Activated naive CD4-positive, alpha-beta T cell treated with anti-CD3 and anti-CD28 coated beads for 36 hours (primary cell): ENCODE measurements around the gene LAMA2. TPM values are rescaled to one million over a fixed set of nuclear protein-coding genes. Genes with fewer than 3 reads are reported as not detected.

Experiments used
- CTCF ChIA-PET: fragments of 350-600 bp; sonication (Branson Sonifier 250); formaldehyde crosslinking; loops from one replicate; lab custom pipeline; 2021; ENCODE audit warnings: antibody characterized with exemption; lab: Charles Lee
- DNase-seq: peaks from one replicate; pipeline ENCODE4 v3.0.0-alpha.2; 2020
- H3K27ac Mint-ChIP-seq: one replicate; pipeline ENCODE4 v1.8.0; 2021; ENCODE audit warnings: mild to moderate bottlenecking, mixed read lengths
- H3K27me3 Mint-ChIP-seq: one replicate; pipeline ENCODE4 v1.8.0; 2021; ENCODE audit warnings: low read depth, mixed read lengths
- H3K36me3 Mint-ChIP-seq: one replicate; pipeline ENCODE4 v1.8.0; 2021; ENCODE audit warnings: low read depth, mixed read lengths
- H3K4me1 Mint-ChIP-seq: one replicate; pipeline ENCODE4 v1.8.0; 2021; ENCODE audit warnings: low read depth, mixed read lengths
- H3K4me3 Mint-ChIP-seq: one replicate; pipeline ENCODE4 v1.8.0; 2021; ENCODE audit warnings: mild to moderate bottlenecking, moderate library complexity, mixed read lengths
- H3K9me3 Mint-ChIP-seq: one replicate; pipeline ENCODE4 v1.8.0; 2021; ENCODE audit warnings: mixed read lengths
- intact Hi-C: fragments of 100-400 bp; cut with micrococcal nuclease; formaldehyde crosslinking; loops from one replicate; pipeline ENCODE4 v1.15.1; 2023
- total RNA-seq, 2 experiments: library from RNA; stranded (reverse); gene quantifications; one replicate each; pipeline ENCODE4 v1.2.3, GENCODE V29; 2021

The LAMA2 gene
- total RNA-seq, 2 experiments from 2014 or later = 0.86 to 2.2 TPM

GRCh38 chr6:129253242-129253641 lies 370.3 kb downstream of the LAMA2 start:
- H3K27me3 Mint-ChIP-seq = peaks cover 8% of the 10 kb centered on the region
- no peaks in the 10 kb centered on the region for H3K9me3 Mint-ChIP-seq
- intact Hi-C loops = loop anchor here (2.0 to 10.0 kb wide), 7 partner anchors 199 to 1646 kb away; partner anchors contain the start of gene PTPRK
- peaks cover 23% of the 10 kb centered on the region for H3K4me1 Mint-ChIP-seq
- CTCF ChIA-PET = interaction anchor here (0.8 to 2.5 kb wide), 8 partner anchors 10 to 528 kb away, joined by 3 to 14 read pairs (median 4); no protein-coding TSS in a partner anchor
- DNase-seq = no peak
- no peak overlapping the region for H3K4me3 Mint-ChIP-seq
- H3K27ac Mint-ChIP-seq = no peak overlapping the region
- H3K36me3 Mint-ChIP-seq = no peaks in the 10 kb centered on the region

GRCh38 chr6:129253727-129254126 lies 370.8 kb downstream of the LAMA2 start:
- intact Hi-C loops = loop anchor here (2.0 to 10.0 kb wide), 7 partner anchors 199 to 1646 kb away; partner anchors contain the start of gene PTPRK
- Mint-ChIP-seq H3K27ac (no peak overlapping the region), H3K4me1 (peaks cover 23% of the 10 kb centered on the region), H3K27me3 (peaks cover 8% of the 10 kb centered on the region), H3K4me3 (no peak overlapping the region), H3K9me3 (no peaks in the 10 kb centered on the region), H3K36me3 (no peaks in the 10 kb centered on the region)
- CTCF ChIA-PET = interaction anchor here (0.8 to 2.4 kb wide), 4 partner anchors 9 to 119 kb away, joined by 3 to 11 read pairs (median 5); no protein-coding TSS in a partner anchor
- peak; percentile 22 for DNase-seq

GRCh38 chr6:129257196-129257595 lies 374.3 kb downstream of the LAMA2 start:
- Mint-ChIP-seq H3K27me3 (peaks cover 4% of the 10 kb centered on the region), H3K4me3 (no peak overlapping the region), H3K9me3 (no peaks in the 10 kb centered on the region), H3K4me1 (peaks cover 20% of the 10 kb centered on the region), H3K27ac (no peak overlapping the region), H3K36me3 (no peaks in the 10 kb centered on the region)
- intact Hi-C loops = loop anchor here (10.0 kb wide), 1 partner anchor 932 kb away; no protein-coding TSS in a partner anchor
- CTCF ChIA-PET = interaction anchor here (0.6 kb wide), 1 partner anchor 567 kb away, joined by 4 read pairs; no protein-coding TSS in a partner anchor
- no peak for DNase-seq

- Mint-ChIP-seq H3K9me3 (no peaks in the 10 kb centered on the region), H3K4me1 (no peaks in the 10 kb centered on the region), H3K4me3 (no peak overlapping the region), H3K27me3 (peaks cover 8% of the 10 kb centered on the region), H3K36me3 (no peaks in the 10 kb centered on the region), H3K27ac (no peak overlapping the region)
- intact Hi-C loops = no loop called here
- no peak for DNase-seq
- CTCF ChIA-PET = interaction anchor here (1.8 kb wide), 1 partner anchor 9 kb away, joined by 4 read pairs; no protein-coding TSS in a partner anchor
These were observed 379.7 kb downstream of the LAMA2 start for GRCh38 chr6:129262661-129263060.

GRCh38 chr6:129263176-129263575 lies 380.2 kb downstream of the LAMA2 start:
- Mint-ChIP-seq H3K4me1 (no peaks in the 10 kb centered on the region), H3K9me3 (no peaks in the 10 kb centered on the region), H3K4me3 (no peak overlapping the region), H3K36me3 (no peaks in the 10 kb centered on the region), H3K27ac (no peak overlapping the region), H3K27me3 (peaks cover 8% of the 10 kb centered on the region)
- CTCF ChIA-PET = interaction anchor here (0.6 to 1.8 kb wide), 2 partner anchors 9 to 306 kb away, joined by 4 read pairs; no protein-coding TSS in a partner anchor
- intact Hi-C loops = no loop called here
- DNase-seq = no peak

GRCh38 chr6:129264480-129265045 lies 381.6 kb downstream of the LAMA2 start:
- H3K36me3 Mint-ChIP-seq = no peaks in the 10 kb centered on the region
- peaks cover 8% of the 10 kb centered on the region for H3K27me3 Mint-ChIP-seq
- H3K4me1 Mint-ChIP-seq = no peaks in the 10 kb centered on the region
- no peak for DNase-seq
- no peak overlapping the region for H3K27ac Mint-ChIP-seq
- no peaks in the 10 kb centered on the region for H3K9me3 Mint-ChIP-seq
- CTCF ChIA-PET = no interaction called here
- no peak overlapping the region for H3K4me3 Mint-ChIP-seq
- intact Hi-C loops = no loop called here

- no peak for DNase-seq
- Mint-ChIP-seq H3K4me3 (no peak overlapping the region), H3K9me3 (no peaks in the 10 kb centered on the region), H3K4me1 (no peaks in the 10 kb centered on the region), H3K27ac (no peak overlapping the region), H3K27me3 (peaks cover 8% of the 10 kb centered on the region), H3K36me3 (no peaks in the 10 kb centered on the region)
- CTCF ChIA-PET = interaction anchor here (0.6 to 0.9 kb wide), 2 partner anchors 27 to 50 kb away, joined by 3 to 4 read pairs; no protein-coding TSS in a partner anchor
- intact Hi-C loops = no loop called here
These were observed 384.1 kb downstream of the LAMA2 start for GRCh38 chr6:129267028-129267427.

- H3K27ac Mint-ChIP-seq = no peak overlapping the region
- peaks cover 8% of the 10 kb centered on the region for H3K27me3 Mint-ChIP-seq
- no peaks in the 10 kb centered on the region for H3K4me1 Mint-ChIP-seq
- H3K4me3 Mint-ChIP-seq = no peak overlapping the region
- CTCF ChIA-PET = no interaction called here
- no peak for DNase-seq
- H3K9me3 Mint-ChIP-seq = no peaks in the 10 kb centered on the region
- H3K36me3 Mint-ChIP-seq = no peaks in the 10 kb centered on the region
- intact Hi-C loops = no loop called here
These were observed 386.1 kb downstream of the LAMA2 start for GRCh38 chr6:129269076-129269475.

- CTCF ChIA-PET = interaction anchor here (0.5 to 2.2 kb wide), 2 partner anchors 17 to 84 kb away, joined by 3 to 6 read pairs; no protein-coding TSS in a partner anchor
- Mint-ChIP-seq H3K4me1 (no peaks in the 10 kb centered on the region), H3K27me3 (peaks cover 8% of the 10 kb centered on the region)
These were observed 387.0 kb downstream of the LAMA2 start for GRCh38 chr6:129269891-129270290.

GRCh38 chr6:129270450-129270849 lies 387.5 kb downstream of the LAMA2 start:
- intact Hi-C loops = no loop called here
- Mint-ChIP-seq H3K27me3 (peaks cover 8% of the 10 kb centered on the region), H3K9me3 (no peaks in the 10 kb centered on the region), H3K4me3 (no peak overlapping the region), H3K36me3 (no peaks in the 10 kb centered on the region), H3K4me1 (no peaks in the 10 kb centered on the region), H3K27ac (no peak overlapping the region)
- CTCF ChIA-PET = interaction anchor here (2.2 kb wide), 1 partner anchor 17 kb away, joined by 6 read pairs; no protein-coding TSS in a partner anchor
- no peak for DNase-seq

More at GRCh38 chr6:129269891-129270290, 387.0 kb downstream of the LAMA2 start:
- no peak overlapping the region for H3K27ac Mint-ChIP-seq
- H3K9me3 Mint-ChIP-seq = no peaks in the 10 kb centered on the region
- no peaks in the 10 kb centered on the region for H3K36me3 Mint-ChIP-seq
- intact Hi-C loops = no loop called here
- no peak for DNase-seq
- no peak overlapping the region for H3K4me3 Mint-ChIP-seq

GRCh38 chr6:129273161-129273560 lies 390.2 kb downstream of the LAMA2 start:
- Mint-ChIP-seq H3K9me3 (no peaks in the 10 kb centered on the region), H3K27ac (no peak overlapping the region), H3K27me3 (no peaks in the 10 kb centered on the region), H3K4me3 (no peak overlapping the region), H3K4me1 (no peaks in the 10 kb centered on the region), H3K36me3 (no peaks in the 10 kb centered on the region)
- CTCF ChIA-PET = interaction anchor here (1.6 kb wide), 1 partner anchor 21 kb away, joined by 3 read pairs; no protein-coding TSS in a partner anchor
- DNase-seq = no peak
- intact Hi-C loops = no loop called here

- no peaks in the 10 kb centered on the region for H3K36me3 Mint-ChIP-seq
- H3K4me3 Mint-ChIP-seq = no peak overlapping the region
- no peak overlapping the region for H3K27ac Mint-ChIP-seq
- CTCF ChIA-PET = interaction anchor here (1.9 kb wide), 1 partner anchor 94 kb away, joined by 6 read pairs; no protein-coding TSS in a partner anchor
- H3K27me3 Mint-ChIP-seq = no peaks in the 10 kb centered on the region
- H3K9me3 Mint-ChIP-seq = no peaks in the 10 kb centered on the region
- peaks cover 14% of the 10 kb centered on the region for H3K4me1 Mint-ChIP-seq
- intact Hi-C loops = no loop called here
- DNase-seq = no peak
These were observed 393.5 kb downstream of the LAMA2 start for GRCh38 chr6:129276461-129276860.
